PC-3 (cell line): ENCODE data around the gene MECR. TPM values are rescaled to one million over a fixed set of nuclear protein-coding genes. Genes with fewer than 3 reads are reported as not detected.
A peak's percentile ranks its signal among the peaks of the same experiment; 100 is the strongest.

Source experiments
- ATAC-seq: fragments of 200-7000 bp; cut with Tn5 transposase; 2 replicates; pipeline ENCODE4 v1.9.1; 2020; ENCODE audit warnings: mild to moderate bottlenecking, moderate library complexity
- BruUV-seq: library from RNA; stranded (reverse); fragments of 400-500 nt; replicated peaks from 2 replicates; lab custom pipeline; 2021; lab: Mats Ljungman, UMichigan
- CTCF ChIA-PET: fragments of 300-600 bp; sonication (Branson Sonifier 250); formaldehyde crosslinking; loops from one replicate; lab custom pipeline; 2022; ENCODE audit warnings: antibody characterized with exemption; lab: Charles Lee
- POLR2A ChIA-PET: fragments of 300-600 bp; sonication (Branson Sonifier 250); formaldehyde crosslinking; loops from one replicate; lab custom pipeline; 2022; ENCODE audit warnings: antibody characterized with exemption; ENCODE audit not compliant: unreplicated experiment; lab: Charles Lee
- DNase-seq: peaks from one replicate; pipeline ENCODE4 v3.0.0-alpha.2; 2015
- H2AFZ ChIP-seq: fragments of 300-600 bp; sonication (generic); 2 replicates; pipeline ENCODE4 v1.6.0; 2016; ENCODE audit warnings: antibody characterized with exemption, low read length
- H3F3A ChIP-seq: fragments of 300-600 bp; sonication (generic); one replicate; pipeline ENCODE4 v1.6.0; 2017; ENCODE audit warnings: antibody characterized with exemption, low read length, control low read depth, mild to moderate bottlenecking; ENCODE audit not compliant: unreplicated experiment
- H3K27ac ChIP-seq: fragments of 300-600 bp; sonication (generic); 2 replicates; pipeline ENCODE4 v1.5.1; 2016; ENCODE audit warnings: mild to moderate bottlenecking, low read length
- H3K27me3 ChIP-seq: fragments of 300-600 bp; sonication (generic); 2 replicates; pipeline ENCODE4 v1.6.1; 2016; ENCODE audit warnings: low read length, mixed read lengths
- H3K36me3 ChIP-seq: fragments of 300-600 bp; sonication (generic); 2 replicates; pipeline ENCODE4 v1.6.1; 2016; ENCODE audit warnings: low read depth, mixed run types, low read length, mixed read lengths
- H3K4me1 ChIP-seq: fragments of 300-600 bp; sonication (generic); 2 replicates; pipeline ENCODE4 v1.5.1; 2016; ENCODE audit warnings: low read length; ENCODE audit not compliant: insufficient read depth
- H3K4me2 ChIP-seq: fragments of 300-600 bp; sonication (generic); 2 replicates; pipeline ENCODE4 v1.6.0; 2016; ENCODE audit warnings: low read length
- H3K4me3 ChIP-seq: fragments of 300-600 bp; sonication (generic); 2 replicates; pipeline ENCODE4 v1.5.1; 2016; ENCODE audit warnings: mild to moderate bottlenecking, low read length, mixed read lengths
- H3K79me2 ChIP-seq: fragments of 300-600 bp; sonication (generic); 2 replicates; pipeline ENCODE4 v1.6.1; 2017; ENCODE audit warnings: low read length, mixed read lengths
- H3K9ac ChIP-seq: fragments of 300-600 bp; sonication (generic); 2 replicates; pipeline ENCODE4 v1.6.0; 2016; ENCODE audit warnings: mild to moderate bottlenecking, low read length
- H3K9me2 ChIP-seq: fragments of 300-600 bp; sonication (generic); replicated peaks from 2 replicates; pipeline ENCODE4 v1.6.1; 2016; ENCODE audit warnings: mixed run types, low read length, mixed read lengths
- H3K9me3 ChIP-seq: fragments of 300-600 bp; sonication (generic); 2 replicates; pipeline ENCODE4 v1.6.1; 2016; ENCODE audit warnings: low read length, mixed read lengths
- H4K20me1 ChIP-seq: fragments of 300-600 bp; sonication (generic); 2 replicates; pipeline ENCODE4 v1.6.1; 2016; ENCODE audit warnings: low read length, mixed read lengths
- CTCF ChIP-seq: fragments of 300-600 bp; sonication (generic); conservative IDR thresholded peaks from 2 replicates; pipeline ENCODE4 v1.5.1; 2017; ENCODE audit warnings: antibody characterized with exemption, low read depth, mild to moderate bottlenecking, low read length
- EZH2 ChIP-seq: fragments of 300-600 bp; sonication (generic); IDR thresholded peaks from one replicate; pipeline ENCODE4 v1.6.1; 2017; ENCODE audit warnings: antibody characterized with exemption, mild to moderate bottlenecking, low read length; ENCODE audit not compliant: unreplicated experiment
- EZH2phosphoT487 ChIP-seq: fragments of 300-600 bp; sonication (generic); IDR thresholded peaks from 2 replicates; pipeline ENCODE4 v1.6.1; 2018; ENCODE audit warnings: mild to moderate bottlenecking, antibody characterized with exemption, low read length, borderline replicate concordance
- intact Hi-C: fragments of 100-400 bp; cut with micrococcal nuclease; formaldehyde crosslinking; loops from 2 replicates; pipeline ENCODE4 v1.9.0; 2023
- total RNA-seq: library from RNA; depleted of rRNA; stranded (reverse); fragments of >200 nt; gene quantifications from 2 replicates; pipeline ENCODE4 v1.2.3, GENCODE V29; 2014

MECR gene
- total RNA-seq, 1 experiment from 2014 or later: 30.5 TPM

- ATAC-seq (no peak), DNase-seq (no peak)
- CTCF ChIA-PET: no interaction called here
- Histone ChIP-seq H3K4me1 (peaks cover 13% of the 10 kb centered on the region; the same call in 1 of the 2 replicates), H3K4me3 (no peak overlapping the region), H3K9me2 (no peaks in the 10 kb centered on the region), H3K9ac (no peak overlapping the region), H3F3A (no peaks in the 10 kb centered on the region), H3K27me3 (no peaks in the 10 kb centered on the region), H3K27ac (no peak overlapping the region), H2AFZ (no peak overlapping the region), H3K4me2 (no peak overlapping the region), H4K20me1 (no peaks in the 10 kb centered on the region), H3K79me2 (no peaks in the 10 kb centered on the region), H3K9me3 (no peaks in the 10 kb centered on the region), H3K36me3 (no peaks in the 10 kb centered on the region)
- intact Hi-C loops: no loop called here
- no TSS peak for BruUV-seq
- POLR2A ChIA-PET: no interaction called here
- TF ChIP-seq EZH2phosphoT487 (no peak), EZH2 (no peak), CTCF (no peak)
These were observed 29.8 kb upstream of the MECR start for GRCh38 chr1:29260531-29260930.

GRCh38 chr1:29259802-29260441 lies 29.2 kb upstream of the MECR start:
- Histone ChIP-seq H3K27ac (no peak overlapping the region), H3K4me2 (peak overlapping the region; percentile 90), H3K9me3 (no peaks in the 10 kb centered on the region), H2AFZ (peak overlapping the region; percentile 78), H3K4me3 (peak overlapping the region; percentile 67), H3K4me1 (peaks cover 10% of the 10 kb centered on the region; the same call in 1 of the 2 replicates), H3K79me2 (no peaks in the 10 kb centered on the region), H4K20me1 (no peaks in the 10 kb centered on the region), H3K9me2 (no peaks in the 10 kb centered on the region), H3K27me3 (no peaks in the 10 kb centered on the region), H3F3A (no peaks in the 10 kb centered on the region), H3K36me3 (no peaks in the 10 kb centered on the region), H3K9ac (no peak overlapping the region)
- POLR2A ChIA-PET: no interaction called here
- intact Hi-C loops: loop anchor here (2.0 kb wide), 1 partner anchor 21 kb away; no protein-coding TSS in a partner anchor
- DNase-seq (no peak), ATAC-seq (peak; percentile 81)
- BruUV-seq: no TSS peak
- CTCF ChIA-PET: no interaction called here
- TF ChIP-seq EZH2phosphoT487 (no peak), EZH2 (no peak), CTCF (no peak)
